ENCODE measurements around the gene NAE1. TPM values are rescaled to one million over a fixed set of nuclear protein-coding genes. Genes with fewer than 3 reads are reported as not detected.
A peak's percentile ranks its signal among the peaks of the same experiment; 100 is the strongest.

The NAE1 gene
- polyA plus RNA-seq, 1 donor, result 67.6 TPM

DNA sequence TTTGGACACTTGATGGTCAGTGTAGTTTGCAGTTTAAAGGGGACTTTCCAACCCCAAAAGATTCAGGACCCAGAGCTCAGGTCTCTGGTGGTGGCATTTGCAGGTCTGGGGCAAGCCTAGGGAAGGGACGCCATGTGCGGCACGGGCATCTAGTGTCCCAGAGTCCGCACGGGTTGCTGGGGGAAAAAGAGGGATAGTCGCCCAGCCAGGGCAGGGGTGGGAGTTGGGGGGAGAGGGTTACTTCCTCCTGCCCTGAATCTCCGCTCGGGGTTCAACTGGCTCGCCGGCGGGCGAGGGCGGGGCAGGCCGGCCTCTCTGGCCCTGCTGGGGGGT, 13.2 kb upstream of the NAE1 start:
- no peak for DNase-seq
- Histone ChIP-seq H3K36me3 (ENCODE audit: control insufficient read depth, insufficient read depth, low read length) (no peaks in the 10 kb centered on the region), H3K27me3 (ENCODE audit: control insufficient read depth, insufficient read depth, low read length) (peaks cover 32% of the 10 kb centered on the region), H3K27ac (ENCODE audit: low read length) (no peak overlapping the region), H3K4me1 (ENCODE audit: control insufficient read depth, insufficient read depth, low read length) (peaks cover 21% of the 10 kb centered on the region), H3K4me3 (ENCODE audit: low read length) (no peak overlapping the region), H3K9me3 (ENCODE audit: control insufficient read depth, low read depth, low read length) (no peaks in the 10 kb centered on the region)
- WGBS (ENCODE audit: insufficient coverage, low lambda C conversion rate), result no CpG with 5 or more reads among the region's 14 CpGs

DNA sequence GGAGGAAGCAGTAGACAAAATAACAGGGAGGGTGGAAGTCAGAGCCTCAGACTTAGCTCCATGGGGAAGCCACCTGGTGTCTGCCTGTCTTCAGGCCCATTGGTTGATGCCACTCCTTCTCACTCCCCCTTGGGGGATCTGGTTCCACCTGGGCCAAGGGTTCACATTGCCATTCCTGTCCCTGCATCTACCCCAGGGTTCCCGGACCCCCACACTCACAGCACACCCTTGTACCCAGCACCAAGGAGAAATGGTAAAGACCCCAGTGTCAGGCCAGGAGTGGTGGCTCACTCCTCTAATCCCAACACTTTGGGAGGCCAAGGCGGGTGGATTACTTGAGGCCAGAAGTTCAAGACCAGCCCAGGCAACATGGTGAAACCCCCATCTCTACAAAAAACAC, 12.4 kb upstream of the NAE1 start:
- no CpG with 5 or more reads among the region's 2 CpGs for WGBS (ENCODE audit: insufficient coverage, low lambda C conversion rate)
- no peaks in the 10 kb centered on the region for H3K36me3 ChIP-seq (ENCODE audit: control insufficient read depth, insufficient read depth, low read length)
- DNase-seq, result no peak
- H3K4me1 ChIP-seq (ENCODE audit: control insufficient read depth, insufficient read depth, low read length), result peaks cover 13% of the 10 kb centered on the region
- H3K9me3 ChIP-seq (ENCODE audit: control insufficient read depth, low read depth, low read length), result no peaks in the 10 kb centered on the region
- no peak overlapping the region for H3K27ac ChIP-seq (ENCODE audit: low read length)
- H3K4me3 ChIP-seq (ENCODE audit: low read length), result no peak overlapping the region
- peaks cover 32% of the 10 kb centered on the region for H3K27me3 ChIP-seq (ENCODE audit: control insufficient read depth, insufficient read depth, low read length)

DNA sequence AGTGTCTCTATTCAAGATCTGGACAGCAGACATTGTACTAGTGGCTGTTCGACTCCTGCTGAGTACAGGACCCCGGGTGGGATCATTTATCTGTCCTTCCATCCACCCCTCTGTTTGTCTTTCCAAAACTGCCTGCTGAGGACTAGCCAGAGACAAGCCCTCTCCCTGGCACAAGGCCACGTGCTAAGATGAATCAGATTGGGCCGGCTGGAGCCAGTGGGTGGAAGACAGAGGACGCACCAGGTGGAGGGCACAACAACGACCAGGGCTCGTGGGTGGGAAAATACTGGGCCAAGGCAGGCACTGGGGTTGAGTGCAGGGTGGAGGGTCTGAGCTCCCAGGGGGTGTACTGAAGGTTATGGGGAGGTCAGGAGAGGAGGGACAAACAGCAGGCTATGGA, 12.0 kb upstream of the NAE1 start:
- no peak for DNase-seq
- Histone ChIP-seq H3K4me1 (ENCODE audit: control insufficient read depth, insufficient read depth, low read length) (peaks cover 9% of the 10 kb centered on the region), H3K9me3 (ENCODE audit: control insufficient read depth, low read depth, low read length) (no peaks in the 10 kb centered on the region), H3K4me3 (ENCODE audit: low read length) (no peak overlapping the region), H3K27ac (ENCODE audit: low read length) (no peak overlapping the region), H3K27me3 (ENCODE audit: control insufficient read depth, insufficient read depth, low read length) (peaks cover 32% of the 10 kb centered on the region), H3K36me3 (ENCODE audit: control insufficient read depth, insufficient read depth, low read length) (no peaks in the 10 kb centered on the region)
- no CpG with 5 or more reads among the region's 7 CpGs for WGBS (ENCODE audit: insufficient coverage, low lambda C conversion rate)

DNA sequence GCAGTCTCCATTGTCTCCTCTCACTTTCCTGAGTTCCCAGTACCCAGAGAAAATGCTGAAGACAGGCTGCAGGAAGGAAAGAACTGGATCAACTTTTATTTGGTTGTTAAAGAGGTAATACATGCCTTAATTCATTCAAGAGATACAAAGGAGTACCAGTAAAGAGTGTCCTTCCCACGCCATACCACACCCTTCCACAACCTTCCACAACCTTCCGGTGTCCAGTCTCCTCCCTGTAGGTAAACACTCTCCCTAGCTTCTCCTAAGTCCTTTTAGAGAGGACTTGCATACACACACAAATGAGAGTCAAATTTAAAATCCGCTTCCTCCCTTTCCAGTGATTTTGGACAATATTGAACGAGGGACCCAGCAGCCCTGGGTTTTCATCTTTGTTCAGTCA, 10.6 kb upstream of the NAE1 start:
- no CpG with 5 or more reads among the region's 4 CpGs for WGBS (ENCODE audit: insufficient coverage, low lambda C conversion rate)
- Histone ChIP-seq H3K36me3 (ENCODE audit: control insufficient read depth, insufficient read depth, low read length) (no peaks in the 10 kb centered on the region), H3K4me3 (ENCODE audit: low read length) (no peak overlapping the region), H3K27ac (ENCODE audit: low read length) (no peak overlapping the region), H3K4me1 (ENCODE audit: control insufficient read depth, insufficient read depth, low read length) (peaks cover 3% of the 10 kb centered on the region), H3K9me3 (ENCODE audit: control insufficient read depth, low read depth, low read length) (no peaks in the 10 kb centered on the region), H3K27me3 (ENCODE audit: control insufficient read depth, insufficient read depth, low read length) (peaks cover 29% of the 10 kb centered on the region)
- no peak for DNase-seq

DNA sequence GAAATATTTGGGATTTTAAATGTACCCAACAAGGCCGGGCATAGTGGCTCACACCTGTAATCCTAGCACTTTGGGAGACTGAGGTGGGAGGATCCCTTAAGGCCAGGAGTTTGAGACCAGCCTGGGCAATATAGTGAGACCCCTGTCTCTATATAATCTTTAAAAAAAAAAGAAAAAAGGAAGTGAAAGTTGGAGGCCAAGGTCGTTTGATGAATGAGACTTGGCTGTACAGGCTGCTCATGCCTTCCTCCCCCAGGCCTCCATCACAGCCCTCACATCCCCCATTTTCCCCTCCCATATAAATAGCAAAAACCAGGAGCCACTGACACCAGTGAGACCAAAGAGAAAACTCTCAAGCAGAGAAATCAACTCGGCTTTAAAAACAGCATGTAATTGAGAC, 10.1 kb upstream of the NAE1 start:
- Histone ChIP-seq H3K4me3 (ENCODE audit: low read length) (no peak overlapping the region), H3K36me3 (ENCODE audit: control insufficient read depth, insufficient read depth, low read length) (no peaks in the 10 kb centered on the region), H3K9me3 (ENCODE audit: control insufficient read depth, low read depth, low read length) (no peaks in the 10 kb centered on the region), H3K27me3 (ENCODE audit: control insufficient read depth, insufficient read depth, low read length) (peaks cover 26% of the 10 kb centered on the region), H3K4me1 (ENCODE audit: control insufficient read depth, insufficient read depth, low read length) (peaks cover 3% of the 10 kb centered on the region), H3K27ac (ENCODE audit: low read length) (no peak overlapping the region)
- DNase-seq, result no peak
- WGBS (ENCODE audit: insufficient coverage, low lambda C conversion rate), result no CpG with 5 or more reads among the region's 3 CpGs

DNA sequence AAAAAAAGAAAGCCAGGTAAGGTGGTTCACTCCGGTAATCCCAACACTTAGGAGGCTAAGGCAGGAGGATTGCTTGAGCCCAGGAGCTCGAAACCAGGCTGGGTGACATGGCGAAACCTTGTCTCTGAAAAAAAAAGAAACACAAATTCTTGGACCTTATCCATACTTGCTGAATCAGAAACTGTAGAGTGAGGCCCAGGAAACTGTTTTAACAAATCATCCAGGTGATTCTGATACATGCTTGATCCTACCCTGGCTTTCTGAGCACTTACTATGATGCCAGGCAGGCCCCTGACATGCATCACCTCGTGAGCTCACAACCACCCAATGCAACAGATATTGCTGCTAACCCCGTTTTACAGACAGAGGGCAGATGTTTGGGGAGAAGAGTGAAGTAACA, 4.0 kb upstream of the NAE1 start:
- H3K27ac ChIP-seq (ENCODE audit: low read length), result no peak overlapping the region
- DNase-seq, result no peak
- H3K4me3 ChIP-seq (ENCODE audit: low read length), result no peak overlapping the region
- no peaks in the 10 kb centered on the region for H3K27me3 ChIP-seq (ENCODE audit: control insufficient read depth, insufficient read depth, low read length)
- H3K9me3 ChIP-seq (ENCODE audit: control insufficient read depth, low read depth, low read length), result no peaks in the 10 kb centered on the region
- no CpG with 5 or more reads among the region's 5 CpGs for WGBS (ENCODE audit: insufficient coverage, low lambda C conversion rate)
- H3K4me1 ChIP-seq (ENCODE audit: control insufficient read depth, insufficient read depth, low read length), result peaks cover 2% of the 10 kb centered on the region
- no peaks in the 10 kb centered on the region for H3K36me3 ChIP-seq (ENCODE audit: control insufficient read depth, insufficient read depth, low read length)

DNA sequence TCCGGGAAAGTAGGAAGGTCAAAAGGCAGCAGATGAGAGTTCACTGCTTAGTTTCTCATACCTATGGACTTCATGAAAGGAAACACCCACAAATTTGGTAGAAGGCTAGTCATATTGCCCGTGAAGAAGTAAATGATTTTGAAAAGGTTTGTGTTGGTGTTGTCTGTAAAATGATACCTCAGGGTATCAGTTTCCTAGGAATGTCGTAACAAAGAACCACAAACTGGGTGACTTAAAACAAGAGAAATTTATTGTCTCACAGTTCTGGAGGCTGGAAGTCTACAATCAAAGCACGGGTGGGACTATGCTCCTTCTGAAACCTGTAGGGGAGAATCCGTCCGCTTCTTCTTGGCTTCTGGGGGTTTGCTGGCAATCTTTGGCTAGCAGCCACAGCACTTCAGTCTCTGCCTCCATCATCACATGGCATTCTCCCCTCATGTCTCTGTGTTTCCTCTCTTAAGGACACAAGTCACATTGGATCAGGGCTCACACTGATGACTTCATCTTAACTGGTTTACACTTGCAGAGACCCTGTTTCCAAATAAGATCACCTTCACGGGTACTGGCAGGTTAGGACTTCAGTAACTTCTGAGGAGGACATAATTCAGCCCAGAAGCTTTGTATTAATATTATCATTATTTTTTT, 2.0 kb upstream of the NAE1 start:
- Histone ChIP-seq H3K27me3 (ENCODE audit: control insufficient read depth, insufficient read depth, low read length) (no peaks in the 10 kb centered on the region), H3K36me3 (ENCODE audit: control insufficient read depth, insufficient read depth, low read length) (peaks cover 1% of the 10 kb centered on the region), H3K27ac (ENCODE audit: low read length) (no peak overlapping the region), H3K4me3 (ENCODE audit: low read length) (no peak overlapping the region), H3K4me1 (ENCODE audit: control insufficient read depth, insufficient read depth, low read length) (peaks cover 9% of the 10 kb centered on the region), H3K9me3 (ENCODE audit: control insufficient read depth, low read depth, low read length) (no peaks in the 10 kb centered on the region)
- no CpG with 5 or more reads among the region's 7 CpGs for WGBS (ENCODE audit: insufficient coverage, low lambda C conversion rate)
- no peak for DNase-seq

DNA sequence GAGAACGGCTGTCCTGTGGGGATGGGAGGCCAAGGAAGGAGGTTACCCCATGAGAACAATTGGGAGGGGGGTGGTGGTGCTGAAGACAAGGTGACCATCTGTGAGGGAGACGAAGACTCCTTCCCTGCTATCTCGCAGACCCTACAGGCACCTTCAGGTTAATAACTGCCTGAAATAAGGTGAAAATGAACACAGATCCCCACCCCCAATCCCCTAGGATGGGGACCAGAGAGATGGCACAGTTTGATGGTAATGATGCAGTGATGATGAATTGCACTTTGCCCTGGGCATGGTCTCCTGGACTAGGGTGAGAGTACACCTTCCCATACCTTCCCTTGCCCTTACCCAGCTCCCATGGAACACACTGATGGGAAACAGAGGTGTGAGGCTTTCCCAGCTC, 1.4 kb upstream of the NAE1 start:
- no CpG with 5 or more reads among the region's 3 CpGs for WGBS (ENCODE audit: insufficient coverage, low lambda C conversion rate)
- DNase-seq, result peak in 1 of 2 donors; percentile 34
- peaks cover 4% of the 10 kb centered on the region for H3K36me3 ChIP-seq (ENCODE audit: control insufficient read depth, insufficient read depth, low read length)

DNA sequence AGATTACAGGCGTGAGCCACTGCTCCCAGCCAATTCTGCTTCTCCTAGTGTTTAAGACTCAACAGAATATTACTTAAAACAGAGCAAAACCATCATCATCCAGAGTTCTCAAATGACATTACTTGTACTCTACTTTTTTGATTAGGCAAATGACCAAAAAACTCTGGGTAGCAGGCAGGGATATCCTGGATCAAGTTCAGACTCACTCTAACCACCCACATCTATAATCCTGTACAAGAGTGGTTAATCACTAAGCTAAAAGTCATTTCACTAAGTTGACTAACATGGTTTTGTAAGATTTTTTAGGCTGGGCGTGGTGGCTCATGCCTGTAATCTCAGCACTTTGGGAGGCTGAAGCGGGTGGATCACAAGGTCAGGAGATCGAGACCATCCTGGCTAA, 6.8 kb downstream of the NAE1 start:
- no peaks in the 10 kb centered on the region for H3K27me3 ChIP-seq (ENCODE audit: control insufficient read depth, insufficient read depth, low read length)
- no peaks in the 10 kb centered on the region for H3K4me1 ChIP-seq (ENCODE audit: control insufficient read depth, insufficient read depth, low read length)
- no CpG with 5 or more reads among the region's 4 CpGs for WGBS (ENCODE audit: insufficient coverage, low lambda C conversion rate)
- H3K4me3 ChIP-seq (ENCODE audit: low read length), result no peak overlapping the region
- H3K27ac ChIP-seq (ENCODE audit: low read length), result no peak overlapping the region
- H3K36me3 ChIP-seq (ENCODE audit: control insufficient read depth, insufficient read depth, low read length), result peaks cover 35% of the 10 kb centered on the region
- DNase-seq, result no peak
- no peaks in the 10 kb centered on the region for H3K9me3 ChIP-seq (ENCODE audit: control insufficient read depth, low read depth, low read length)

More for the DNA sequence above, 1.4 kb upstream of the NAE1 start:
- no peaks in the 10 kb centered on the region for H3K9me3 ChIP-seq (ENCODE audit: control insufficient read depth, low read depth, low read length)
- peaks cover 9% of the 10 kb centered on the region for H3K4me1 ChIP-seq (ENCODE audit: control insufficient read depth, insufficient read depth, low read length)
- H3K27ac ChIP-seq (ENCODE audit: low read length), result no peak overlapping the region
- no peak overlapping the region for H3K4me3 ChIP-seq (ENCODE audit: low read length)
- no peaks in the 10 kb centered on the region for H3K27me3 ChIP-seq (ENCODE audit: control insufficient read depth, insufficient read depth, low read length)

DNA sequence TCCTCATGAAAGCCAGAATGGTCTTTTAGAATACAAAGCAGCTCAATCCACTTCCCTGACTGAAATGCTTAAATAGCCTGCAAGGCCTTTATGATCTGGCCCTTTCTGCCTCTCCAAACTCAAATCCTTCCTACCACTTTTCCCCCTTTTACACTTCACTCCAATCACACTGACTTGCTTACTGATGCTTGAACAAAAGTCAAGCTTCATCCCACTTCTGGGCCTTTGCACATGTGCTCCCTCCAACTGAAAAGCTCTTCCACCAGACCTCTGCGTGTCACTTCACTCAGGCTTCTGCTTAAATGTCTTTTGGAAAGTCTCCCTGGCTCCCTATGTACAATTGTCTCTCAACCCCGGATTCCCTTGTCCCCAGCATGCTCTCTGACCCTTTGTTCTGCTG, 16.0 kb downstream of the NAE1 start:
- WGBS (ENCODE audit: insufficient coverage, low lambda C conversion rate), result 100% methylated on average over 1 of the region's 2 CpGs
- no peak for DNase-seq
- H3K9me3 ChIP-seq (ENCODE audit: control insufficient read depth, low read depth, low read length), result no peaks in the 10 kb centered on the region
- H3K4me3 ChIP-seq (ENCODE audit: low read length), result no peak overlapping the region
- no peaks in the 10 kb centered on the region for H3K4me1 ChIP-seq (ENCODE audit: control insufficient read depth, insufficient read depth, low read length)
- H3K36me3 ChIP-seq (ENCODE audit: control insufficient read depth, insufficient read depth, low read length), result peaks cover 58% of the 10 kb centered on the region
- H3K27me3 ChIP-seq (ENCODE audit: control insufficient read depth, insufficient read depth, low read length), result no peaks in the 10 kb centered on the region
- H3K27ac ChIP-seq (ENCODE audit: low read length), result no peak overlapping the region

DNA sequence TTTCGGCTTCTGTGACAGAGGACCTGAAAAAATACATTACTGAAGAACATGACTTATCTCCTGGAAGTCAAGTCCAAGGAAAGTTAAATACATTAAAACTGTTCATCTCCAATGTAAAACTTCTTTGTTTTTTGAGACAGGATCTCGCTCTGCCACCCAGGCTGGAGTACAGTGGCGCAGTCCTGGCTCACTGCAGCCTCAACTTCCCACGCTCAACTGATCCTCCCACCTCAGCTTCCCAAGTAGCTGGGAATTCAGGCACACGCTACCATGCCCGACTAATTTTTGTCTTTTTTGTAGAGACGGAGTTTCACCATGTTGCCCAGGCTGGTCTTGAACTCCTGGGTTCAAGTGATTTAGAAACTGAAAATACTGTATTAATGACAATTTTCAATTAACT, 19.7 kb downstream of the NAE1 start:
- Histone ChIP-seq H3K36me3 (ENCODE audit: control insufficient read depth, insufficient read depth, low read length) (peaks cover 60% of the 10 kb centered on the region), H3K4me1 (ENCODE audit: control insufficient read depth, insufficient read depth, low read length) (no peaks in the 10 kb centered on the region), H3K27me3 (ENCODE audit: control insufficient read depth, insufficient read depth, low read length) (no peaks in the 10 kb centered on the region), H3K9me3 (ENCODE audit: control insufficient read depth, low read depth, low read length) (no peaks in the 10 kb centered on the region), H3K4me3 (ENCODE audit: low read length) (no peak overlapping the region), H3K27ac (ENCODE audit: low read length) (no peak overlapping the region)
- WGBS (ENCODE audit: insufficient coverage, low lambda C conversion rate), result no CpG with 5 or more reads among the region's 7 CpGs
- no peak for DNase-seq

Data from large intestine (tissue), 3 donors.